GM12872 (cell line): Measurements from ENCODE around the gene TMEM127.

Experiments used
- CTCF ChIP-seq: IDR thresholded peaks from 3 replicates; pipeline ENCODE4 v1.5.1; 2011; ENCODE audit warnings: low read depth, mild to moderate bottlenecking, low read length, moderate library complexity; ENCODE audit not compliant: insufficient read depth

TMEM127 gene

GRCh38 chr2:96260387-96261260 is 5.2 kb downstream of the TMEM127 start:
- TF ChIP-seq CTCF, result peak; percentile 65

GRCh38 chr2:96259497-96259921 is 6.3 kb downstream of the TMEM127 start:
- TF ChIP-seq CTCF, result no peak

- no peak for TF ChIP-seq CTCF
These were observed 7.4 kb downstream of the TMEM127 start for GRCh38 chr2:96258166-96259022.

- TF ChIP-seq CTCF, result no peak
These were observed 9.1 kb downstream of the TMEM127 start for GRCh38 chr2:96256611-96257113.

GRCh38 chr2:96254571-96254970 is 11.2 kb downstream of the TMEM127 start:
- TF ChIP-seq CTCF, result no peak

- no peak for TF ChIP-seq CTCF
These were observed 12.8 kb downstream of the TMEM127 start for GRCh38 chr2:96253006-96253405.

- TF ChIP-seq CTCF, result no peak
These were observed 13.3 kb downstream of the TMEM127 start for GRCh38 chr2:96252526-96252925.
